ENCODE data around the gene HACD3. TPM values are rescaled to one million over a fixed set of nuclear protein-coding genes. Genes with fewer than 3 reads are reported as not detected.

Gene HACD3
- total and polyA plus RNA-seq, 2 of the 13 experiments (the other 11 are each of a cell fraction or from before 2014, with no cell fraction given): 73.6 to 161 TPM

GRCh38 chr15:65610871-65611718 lies 80.8 kb downstream of the HACD3 start, which contains the start of gene INTS14 (continued):
- no peak for TF ChIP-seq ZBTB4 (CRISPR knock-in tag; IDR thresholded peaks at IDR 0.05; ENCODE audit: borderline replicate concordance)
- no peak for TF ChIP-seq EZH2 (conservative IDR thresholded peaks at IDR 0.05; ENCODE audit: low read depth, low read length)
- TF ChIP-seq HIC2 (CRISPR knock-in tag; IDR thresholded peaks at IDR 0.05; ENCODE audit: low read depth): peak; percentile 66; the same call in 1 of the 2 replicates
- TF ChIP-seq ZNF326 (CRISPR knock-in tag; IDR thresholded peaks at IDR 0.05; ENCODE audit: borderline replicate concordance): no peak
- TF ChIP-seq ZNF282 (IDR thresholded peaks at IDR 0.05; ENCODE audit: partially characterized antibody): no peak
- peak; percentile 82 for TF ChIP-seq HINFP (CRISPR knock-in tag; IDR thresholded peaks at IDR 0.05; ENCODE audit: low read depth)
- TF ChIP-seq SP4 (CRISPR knock-in tag; IDR thresholded peaks at IDR 0.05): peak; percentile 94
- TF ChIP-seq FOXM1 (CRISPR knock-in tag; IDR thresholded peaks at IDR 0.05): no peak
- TF ChIP-seq CENPT (CRISPR knock-in tag; IDR thresholded peaks at IDR 0.05; ENCODE audit: low read depth): 0 out of 2 replicates have a peak, but pooled peaks have one; percentile 68
- no peak for TF ChIP-seq ZFYVE20 (CRISPR knock-in tag; IDR thresholded peaks at IDR 0.05; ENCODE audit: borderline replicate concordance, low read depth)
- TF ChIP-seq ATF5 (CRISPR knock-in tag; IDR thresholded peaks at IDR 0.05; ENCODE audit: low read depth): 0 out of 2 replicates have a peak, but pooled peaks have one; percentile 57
- no peak for TF ChIP-seq SETDB1 (CRISPR knock-in tag; IDR thresholded peaks at IDR 0.05; ENCODE audit: borderline replicate concordance)
- peak; percentile 78 for TF ChIP-seq MED8 (CRISPR knock-in tag; IDR thresholded peaks at IDR 0.05; ENCODE audit: insufficient replicate concordance)
- TF ChIP-seq IKZF5 (CRISPR knock-in tag; IDR thresholded peaks at IDR 0.05): peak; percentile 98

Measured in HepG2 (cell line).